Measurements from ENCODE around the gene HLA-DPA1.

- TF ChIP-seq EP300 (IDR thresholded peaks at IDR 0.05), result no peak
- TF ChIP-seq CTCF (IDR thresholded peaks at IDR 0.05), result peak; percentile 32 to 87 (median 74)
Measured at GRCh38 chr6:33118525-33119123, 45.2 kb upstream of the HLA-DPA1 start.

All from sigmoid colon (tissue), 4 donors.